Psoas muscle (tissue), 8 donors: ENCODE results near the gene PUSL1. TPM values are rescaled to one million over a fixed set of nuclear protein-coding genes. Genes with fewer than 3 reads are reported as not detected.

ENCODE experiments used
- ATAC-seq, 4 donors: fragments of 200-7000 bp; cut with Tn5 transposase; one replicate each; pipeline ENCODE4 v1.9.1; 2020; ENCODE audit warnings: moderate library complexity in 3 of 4, mild to moderate bottlenecking in 2 of 4
- DNase-seq, 2 donors: peaks; one replicate each; pipeline ENCODE4 v3.0.0-alpha.2; 2020
- H3K27ac ChIP-seq: fragments of 200-600 bp; one replicate; pipeline ENCODE4 v1.8.0; 2022
- H3K27me3 ChIP-seq, 3 donors: fragments of 200-600 bp in 1 of 3; one replicate each; pipeline versions ENCODE4 v1.6.1 to v1.8.0; 2013 to 2022; ENCODE audit warnings: low read length in 2 of 3, mild to moderate bottlenecking in 2 of 3, moderate library complexity in 1 of 3; ENCODE audit not compliant: insufficient read depth in 3 of 3
- H3K36me3 ChIP-seq, 2 donors: fragments of 200-600 bp in 1 of 2; one replicate each; pipeline versions ENCODE4 v1.6.1 to v1.8.0; 2013 to 2022; ENCODE audit warnings: low read depth in 1 of 2, mild to moderate bottlenecking in 1 of 2, moderate library complexity in 1 of 2; ENCODE audit not compliant: insufficient read depth in 1 of 2
- H3K4me1 ChIP-seq: fragments of 200-600 bp; one replicate; pipeline ENCODE4 v1.8.0; 2022
- H3K4me3 ChIP-seq: fragments of 200-600 bp; one replicate; pipeline ENCODE4 v1.8.0; 2022; ENCODE audit warnings: mild to moderate bottlenecking
- H3K9me3 ChIP-seq: fragments of 200-600 bp; one replicate; pipeline ENCODE4 v1.8.0; 2022
- WGBS, 3 donors: extraction: QIAGEN DNeasy Blood & Tissue Kit; methylation state at CpG; one replicate each; pipeline versions ENCODE4 v1.1.6 to v1.1.7; 2013; 5-methylcytosine and 5-hydroxymethylcytosine counted together
- intact Hi-C, 2 donors: fragments of 100-400 bp; cut with DNase I; formaldehyde crosslinking; loops; one replicate each; pipeline versions ENCODE4 v1.11.0 to v1.14.2; 2022
- polyA plus RNA-seq, 3 donors: library from polyadenylated mRNA; stranded (reverse); fragments of 200-250 nt; gene quantifications; one replicate each; pipeline ENCODE4 v1.2.3, GENCODE V29; 2013
- total RNA-seq, 4 donors: library from RNA; stranded (reverse); fragmentation: NEBNext Ultra II Directional in 2 of 4; extraction: Animal tissue kit (Norgen Biotek cat#: 25700) in 2 of 4; gene quantifications; one replicate each; pipeline versions ENCODE4 v1.2.1 to v1.2.4, GENCODE V29; 2021 to 2023
- TF ChIP-seq, protein P1 (sequence below): fragments of 200-600 bp; IDR thresholded peaks from one replicate; pipeline ENCODE4 v1.8.0; 2022; ENCODE audit warnings: antibody characterized with exemption
- donor health status: healthy with polysubstance abuse.
- donor health status: DM: no; HTN: no; CAD: no; lungs with moderate emphysema.
- donor health status: Bipolar disorder and iron deficiency.
- donor health status: healthy.
- donor health status: DM: yes; HTN: yes; CAD: no.
- donor health status: DM: no; HTN: no; CAD: no.
- donor health status: DM: no; HTN: no; CAD: no.
- donor health status: DM: yes; HTN: yes; CAD: no.

The PUSL1 gene
- total and polyA plus RNA-seq, 7 donors = 3.7 to 9.1 (median 7.3) TPM

DNA sequence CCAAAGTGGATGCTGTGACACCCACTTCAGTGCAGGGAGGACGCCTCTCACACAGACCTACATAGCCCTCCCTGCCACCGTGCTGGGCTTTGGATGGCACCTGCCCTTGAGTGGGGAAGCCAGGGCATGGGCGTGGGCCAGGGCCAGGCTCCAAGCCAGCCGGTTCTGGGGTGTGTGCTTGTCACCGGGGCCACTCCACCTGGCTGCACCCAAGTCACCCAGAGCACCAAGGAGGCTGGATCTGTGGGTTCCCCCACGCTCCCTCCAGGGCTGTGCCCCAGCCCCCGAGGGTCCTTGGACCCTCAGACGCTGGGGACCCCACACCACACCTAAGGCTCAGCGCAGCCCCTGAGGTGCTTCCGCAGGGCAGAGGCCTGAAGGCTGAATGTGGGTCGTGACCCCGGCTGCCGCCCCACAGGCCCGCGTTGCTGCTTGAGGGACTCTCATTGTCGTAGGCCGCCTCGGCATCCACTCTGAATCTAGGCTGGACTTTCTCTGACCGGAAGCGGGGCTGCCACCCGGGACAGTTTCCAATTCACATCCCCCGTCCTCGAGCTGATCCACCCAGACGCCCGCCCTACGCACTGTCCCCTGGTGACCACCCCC is 48.5 kb downstream of the PUSL1 start:
- Histone ChIP-seq H3K4me3 (peak overlapping the region; percentile 57), H3K9me3 (no peaks in the 10 kb centered on the region), H3K27ac (peak overlapping the region; percentile 65), H3K27me3 (peaks cover 0 to 57% (median 7%) of the 10 kb centered on the region in 3 donors), H3K36me3 (peaks cover 0 to 4% of the 10 kb centered on the region in 2 donors), H3K4me1 (peaks cover 22% of the 10 kb centered on the region)
- DNase-seq (peak in 1 of 2 donors; percentile 38), ATAC-seq (no peak)
- TF ChIP-seq, protein P1, sequence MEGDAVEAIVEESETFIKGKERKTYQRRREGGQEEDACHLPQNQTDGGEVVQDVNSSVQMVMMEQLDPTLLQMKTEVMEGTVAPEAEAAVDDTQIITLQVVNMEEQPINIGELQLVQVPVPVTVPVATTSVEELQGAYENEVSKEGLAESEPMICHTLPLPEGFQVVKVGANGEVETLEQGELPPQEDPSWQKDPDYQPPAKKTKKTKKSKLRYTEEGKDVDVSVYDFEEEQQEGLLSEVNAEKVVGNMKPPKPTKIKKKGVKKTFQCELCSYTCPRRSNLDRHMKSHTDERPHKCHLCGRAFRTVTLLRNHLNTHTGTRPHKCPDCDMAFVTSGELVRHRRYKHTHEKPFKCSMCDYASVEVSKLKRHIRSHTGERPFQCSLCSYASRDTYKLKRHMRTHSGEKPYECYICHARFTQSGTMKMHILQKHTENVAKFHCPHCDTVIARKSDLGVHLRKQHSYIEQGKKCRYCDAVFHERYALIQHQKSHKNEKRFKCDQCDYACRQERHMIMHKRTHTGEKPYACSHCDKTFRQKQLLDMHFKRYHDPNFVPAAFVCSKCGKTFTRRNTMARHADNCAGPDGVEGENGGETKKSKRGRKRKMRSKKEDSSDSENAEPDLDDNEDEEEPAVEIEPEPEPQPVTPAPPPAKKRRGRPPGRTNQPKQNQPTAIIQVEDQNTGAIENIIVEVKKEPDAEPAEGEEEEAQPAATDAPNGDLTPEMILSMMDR = no peak
- intact Hi-C loops = no loop called here
- WGBS, 3 donors = 19 to 48% (median 23%) methylated on average over 18 to 26 of the region's 26 CpGs

DNA sequence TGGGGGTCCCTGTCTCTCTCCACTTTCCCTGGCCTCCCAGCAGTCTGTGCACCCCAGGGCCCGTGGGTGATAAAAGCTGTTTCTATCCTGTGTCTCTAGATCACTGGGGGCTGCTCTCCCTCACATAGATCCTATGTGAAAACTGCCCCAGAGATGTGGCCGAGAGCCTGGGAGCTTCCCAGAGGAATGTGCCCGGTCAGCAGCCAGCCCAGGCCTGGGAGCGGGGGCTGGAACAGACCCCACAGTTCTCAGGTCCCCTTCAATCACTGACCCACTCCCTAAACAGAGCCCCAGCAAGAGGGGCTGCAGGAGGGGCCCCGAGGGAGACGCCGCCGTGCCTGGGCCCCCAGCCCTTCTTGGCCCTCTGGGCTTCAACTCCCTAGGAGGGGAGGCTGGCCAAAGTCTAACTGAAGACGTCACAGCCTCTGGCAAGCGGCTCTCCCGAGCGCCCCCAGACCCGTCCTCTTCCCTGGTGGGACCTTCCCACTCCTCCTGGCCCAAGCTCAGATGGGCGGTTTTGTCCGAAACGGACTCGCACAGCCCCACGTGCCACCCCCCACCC is 49.6 kb downstream of the PUSL1 start:
- intact Hi-C loops = no loop called here

DNA sequence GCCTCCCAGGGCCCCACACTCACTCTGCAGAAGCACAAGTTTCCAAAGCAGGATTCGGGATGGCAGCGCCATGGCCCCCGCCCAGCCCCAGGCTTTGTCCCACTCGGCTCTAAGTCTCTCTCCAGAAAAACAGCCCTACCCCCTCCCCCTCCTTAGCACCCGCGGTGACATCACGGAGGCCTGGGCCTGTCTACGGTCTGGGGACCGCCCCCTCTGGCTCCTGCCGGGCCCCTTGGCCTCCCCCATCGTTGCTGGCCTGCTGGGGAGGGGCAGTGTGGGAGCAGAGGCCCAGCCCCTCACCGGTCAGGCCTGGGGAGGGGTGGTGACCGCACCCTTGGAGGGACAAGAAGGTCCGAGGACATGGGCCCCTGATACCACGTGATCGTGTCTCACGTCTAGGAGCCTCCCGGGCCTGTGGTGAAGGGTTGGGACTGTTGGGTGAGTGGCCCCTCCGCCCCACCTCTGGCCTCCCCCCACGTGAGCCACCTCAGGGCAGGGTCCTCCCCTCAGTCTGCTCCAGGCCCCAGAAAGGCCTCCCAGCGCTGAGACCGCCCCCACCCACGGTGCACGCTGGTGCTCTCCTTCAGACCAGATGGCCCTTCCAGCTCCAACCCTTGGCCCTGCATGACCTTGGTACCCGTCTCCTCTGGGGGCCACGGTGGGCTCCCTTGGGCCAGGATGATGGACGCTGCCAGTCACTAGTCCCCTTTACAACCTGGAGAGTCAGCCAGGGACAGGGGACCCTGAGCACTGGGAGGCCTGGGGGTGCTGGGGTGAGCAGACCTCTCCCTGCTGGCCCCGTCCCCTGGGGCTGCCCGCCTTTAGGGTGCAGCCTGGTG is 50.3 kb downstream of the PUSL1 start, which contains the start of gene MXRA8:
Gene MXRA8 (minus strand): TSS at position 123 of the 839 bp plus-strand sequence. CDS start 51 bp downstream, at position 72.
- ATAC-seq (peak; percentile 20 to 58 (median 44)), DNase-seq (peak; percentile 85 to 90)
- Histone ChIP-seq H3K27ac (peak within 1 kb of the TSS; percentile 65), H3K9me3 (no peaks in the 10 kb centered on the region), H3K4me1 (peaks cover 16% of the 10 kb centered on the region), H3K36me3 (peaks cover 0 to 4% of the 10 kb centered on the region in 2 donors), H3K4me3 (peak within 1 kb of the TSS; percentile 57), H3K27me3 (peaks cover 0 to 57% (median 11%) of the 10 kb centered on the region in 3 donors)
- intact Hi-C loops = no loop called here
- 15 to 38% (median 17%) methylated on average over 21 to 29 of the region's 29 CpGs for WGBS, 3 donors
- TF ChIP-seq, protein P1 = no peak

More for the DNA sequence above, 49.6 kb downstream of the PUSL1 start:
- TF ChIP-seq, protein P1 = no peak
- peak overlapping the region; percentile 57 for H3K4me3 ChIP-seq
- H3K9me3 ChIP-seq = no peaks in the 10 kb centered on the region
- H3K36me3 ChIP-seq = peaks cover 0 to 4% of the 10 kb centered on the region in 2 donors
- peak in 1 of 2 donors; percentile 23 for DNase-seq
- H3K4me1 ChIP-seq = peaks cover 21% of the 10 kb centered on the region
- no peak for ATAC-seq
- H3K27ac ChIP-seq = peak overlapping the region; percentile 65
- WGBS, 3 donors = 9 to 14% (median 9%) methylated on average over 17 to 18 of the region's 18 CpGs
- peaks cover 0 to 57% (median 11%) of the 10 kb centered on the region in 3 donors for H3K27me3 ChIP-seq

DNA sequence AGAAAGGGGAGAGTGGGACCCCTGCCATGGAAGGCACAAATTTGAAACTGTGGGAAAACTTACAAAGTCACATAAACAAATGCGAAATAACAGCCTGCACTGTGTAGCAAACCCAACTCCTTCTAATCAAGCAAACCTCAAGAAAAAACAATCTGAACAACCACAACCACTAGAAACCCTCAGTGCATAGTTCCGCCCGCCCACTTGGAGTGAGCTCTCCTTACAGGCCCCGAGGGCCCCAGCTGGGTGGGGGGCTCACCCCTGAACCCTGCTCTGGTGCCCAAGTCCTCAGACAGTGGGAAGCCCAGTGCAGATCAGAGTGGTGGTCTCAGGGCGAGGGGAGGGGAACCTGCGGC is 50.9 kb downstream of the PUSL1 start:
- Histone ChIP-seq H3K27me3 (peaks cover 0 to 54% (median 11%) of the 10 kb centered on the region in 3 donors), H3K27ac (peak overlapping the region; percentile 65), H3K4me3 (peak overlapping the region; percentile 57), H3K36me3 (peaks cover 0 to 2% of the 10 kb centered on the region in 2 donors), H3K9me3 (no peaks in the 10 kb centered on the region), H3K4me1 (peaks cover 15% of the 10 kb centered on the region)
- WGBS, 3 donors = 58 to 64% (median 59%) methylated on average over 6 of the region's 6 CpGs
- no peak for ATAC-seq
- TF ChIP-seq, protein P1 = no peak
- DNase-seq = peak in 1 of 2 donors; percentile 38
- intact Hi-C loops = no loop called here
